CD4-positive, CD25-positive, alpha-beta regulatory T cell (primary cell): ENCODE measurements around the gene SEMA4C. TPM values are rescaled to one million over a fixed set of nuclear protein-coding genes. Genes with fewer than 3 reads are reported as not detected.

Experiments
- ATAC-seq, 2 donors: fragments of 150-1000 bp; cut with Tn5 transposase; one replicate each; pipeline ENCODE4 v1.10.0; 2021; ENCODE audit warnings: low read depth in 2 of 2, moderate number of reproducible peaks in 2 of 2, moderate library complexity in 1 of 2
- DNase-seq, 3 donors: peaks; one replicate each; pipeline versions ENCODE4 v3.0.0 to v3.0.0-alpha.2; 2012 to 2022; ENCODE audit warnings: mixed read lengths in 1 of 3
- H3K27ac ChIP-seq: one replicate; pipeline ENCODE4 v1.7.0; 2013; ENCODE audit warnings: mild to moderate bottlenecking, low read length; ENCODE audit not compliant: insufficient read depth, poor library complexity, severe bottlenecking
- H3K27me3 ChIP-seq: one replicate; pipeline ENCODE4 v1.7.0; 2013; ENCODE audit warnings: low read length; ENCODE audit not compliant: control insufficient read depth, insufficient read depth
- H3K36me3 ChIP-seq: one replicate; pipeline ENCODE4 v1.7.0; 2013; ENCODE audit warnings: mild to moderate bottlenecking, low read length, moderate library complexity; ENCODE audit not compliant: control insufficient read depth, insufficient read depth
- H3K4me1 ChIP-seq: 2 replicates; pipeline ENCODE4 v1.7.0; 2013; ENCODE audit warnings: mild to moderate bottlenecking, low read length; ENCODE audit not compliant: insufficient read depth, control insufficient read depth, poor library complexity, severe bottlenecking
- H3K4me3 ChIP-seq: one replicate; pipeline ENCODE4 v1.7.0; 2013; ENCODE audit warnings: low read depth, mild to moderate bottlenecking, low read length, moderate library complexity
- H3K9me3 ChIP-seq, 2 experiments: 1 replicate in 1 of 2; 2 replicates in 1 of 2; pipeline ENCODE4 v1.7.0; 2013; ENCODE audit warnings: low read length in 2 of 2, mild to moderate bottlenecking in 1 of 2, moderate library complexity in 1 of 2; ENCODE audit not compliant: control insufficient read depth in 2 of 2
- H3K27ac Mint-ChIP-seq, 3 donors: one replicate each; pipeline ENCODE4 v1.8.0; 2020 to 2022; ENCODE audit warnings: mild to moderate bottlenecking in 3 of 3, mixed read lengths in 3 of 3, moderate library complexity in 2 of 3
- H3K27me3 Mint-ChIP-seq: one replicate; pipeline ENCODE4 v1.8.0; 2022; ENCODE audit warnings: mild to moderate bottlenecking, mixed read lengths
- H3K36me3 Mint-ChIP-seq: one replicate; pipeline ENCODE4 v1.8.0; 2020; ENCODE audit warnings: mixed read lengths
- H3K4me1 Mint-ChIP-seq, 4 donors: one replicate each; pipeline ENCODE4 v1.8.0; 2020 to 2022; ENCODE audit warnings: mixed read lengths in 4 of 4, mild to moderate bottlenecking in 1 of 4
- H3K4me3 Mint-ChIP-seq, 4 donors: one replicate each; pipeline ENCODE4 v1.8.0; 2020 to 2022; ENCODE audit warnings: mild to moderate bottlenecking in 4 of 4, mixed read lengths in 4 of 4, moderate library complexity in 3 of 4
- H3K9me3 Mint-ChIP-seq, 7 donors: one replicate each; pipeline ENCODE4 v1.8.0; 2020 to 2022; ENCODE audit warnings: mixed read lengths in 7 of 7, mild to moderate bottlenecking in 3 of 7, moderate library complexity in 2 of 7
- polyA plus RNA-seq, 4 donors: library from polyadenylated mRNA; unstranded; fragments of 300-500 nt; fragmentation: Illumina TruSeq; gene quantifications; one replicate each; pipeline ENCODE4 v1.2.3, GENCODE V29; 2021
- total RNA-seq: library from RNA; stranded (reverse); gene quantifications from one replicate; pipeline ENCODE4 v1.2.3, GENCODE V29; 2022

Gene SEMA4C
- total and polyA plus RNA-seq, 5 donors from 2014 or later, result 1.3 to 23.3 (median 2.7) TPM

GRCh38 chr2:96881349-96882195, 11.7 kb upstream of the SEMA4C start:
- H3K27me3 ChIP-seq, result no peaks in the 10 kb centered on the region
- no peak overlapping the region for H3K27ac ChIP-seq
- H3K4me3 Mint-ChIP-seq, result no peak overlapping the region
- ATAC-seq, result no peak
- no peak for DNase-seq
- H3K9me3 ChIP-seq, result no peaks in the 10 kb centered on the region
- H3K4me3 ChIP-seq, result no peak overlapping the region
- H3K4me1 ChIP-seq, result no peaks in the 10 kb centered on the region
- no peaks in the 10 kb centered on the region for H3K36me3 ChIP-seq
- H3K27me3 Mint-ChIP-seq, result peaks cover 7% of the 10 kb centered on the region
- no peak overlapping the region for H3K27ac Mint-ChIP-seq
- no peaks in the 10 kb centered on the region for H3K9me3 Mint-ChIP-seq
- H3K4me1 Mint-ChIP-seq, result peaks cover 0 to 12% (median 0%) of the 10 kb centered on the region in 4 donors
- H3K36me3 Mint-ChIP-seq, result no peaks in the 10 kb centered on the region

- no peak overlapping the region for H3K27ac Mint-ChIP-seq
- H3K36me3 Mint-ChIP-seq, result no peaks in the 10 kb centered on the region
- H3K4me1 ChIP-seq, result no peaks in the 10 kb centered on the region
- H3K4me3 ChIP-seq, result no peak overlapping the region
- H3K27ac ChIP-seq, result no peak overlapping the region
- no peak overlapping the region for H3K4me3 Mint-ChIP-seq
- no peaks in the 10 kb centered on the region for H3K27me3 ChIP-seq
- H3K4me1 Mint-ChIP-seq, result peaks cover 0 to 8% (median 0%) of the 10 kb centered on the region in 4 donors
- H3K36me3 ChIP-seq, result no peaks in the 10 kb centered on the region
- peaks cover 7% of the 10 kb centered on the region for H3K27me3 Mint-ChIP-seq
- ATAC-seq (no peak), DNase-seq (no peak)
- no peaks in the 10 kb centered on the region for H3K9me3 Mint-ChIP-seq
- no peaks in the 10 kb centered on the region for H3K9me3 ChIP-seq
Measured at GRCh38 chr2:96880891-96881273, 11.0 kb upstream of the SEMA4C start.

GRCh38 chr2:96879545-96880040, 9.7 kb upstream of the SEMA4C start:
- no peak overlapping the region for H3K4me3 Mint-ChIP-seq
- ATAC-seq (no peak), DNase-seq (no peak)
- peaks cover 7% of the 10 kb centered on the region for H3K27me3 Mint-ChIP-seq
- Histone ChIP-seq H3K27me3 (no peaks in the 10 kb centered on the region), H3K27ac (no peak overlapping the region), H3K4me3 (no peak overlapping the region), H3K9me3 (no peaks in the 10 kb centered on the region), H3K4me1 (no peaks in the 10 kb centered on the region), H3K36me3 (no peaks in the 10 kb centered on the region)
- no peaks in the 10 kb centered on the region for H3K9me3 Mint-ChIP-seq
- H3K36me3 Mint-ChIP-seq, result no peaks in the 10 kb centered on the region
- H3K27ac Mint-ChIP-seq, result no peak overlapping the region
- peaks cover 0 to 10% (median 1%) of the 10 kb centered on the region in 4 donors for H3K4me1 Mint-ChIP-seq

GRCh38 chr2:96878796-96879544, 9.1 kb upstream of the SEMA4C start:
- Mint-ChIP-seq H3K27me3 (peaks cover 12% of the 10 kb centered on the region), H3K36me3 (no peaks in the 10 kb centered on the region), H3K27ac (no peak overlapping the region), H3K9me3 (no peaks in the 10 kb centered on the region), H3K4me3 (no peak overlapping the region), H3K4me1 (peaks cover 0 to 16% (median 7%) of the 10 kb centered on the region in 4 donors)
- Histone ChIP-seq H3K36me3 (no peaks in the 10 kb centered on the region), H3K4me1 (peaks cover 4% of the 10 kb centered on the region), H3K4me3 (no peak overlapping the region), H3K9me3 (no peaks in the 10 kb centered on the region), H3K27ac (no peak overlapping the region), H3K27me3 (no peaks in the 10 kb centered on the region)
- ATAC-seq, result no peak
- no peak for DNase-seq

- no peak for ATAC-seq
- Mint-ChIP-seq H3K4me3 (no peak overlapping the region), H3K27ac (no peak overlapping the region)
Measured at GRCh38 chr2:96878171-96878570, 8.3 kb upstream of the SEMA4C start.

GRCh38 chr2:96877631-96878092, 7.8 kb upstream of the SEMA4C start:
- Mint-ChIP-seq H3K4me1 (peaks cover 0 to 29% (median 7%) of the 10 kb centered on the region in 4 donors), H3K27ac (no peak overlapping the region), H3K4me3 (no peak overlapping the region), H3K36me3 (no peaks in the 10 kb centered on the region), H3K27me3 (peaks cover 20% of the 10 kb centered on the region), H3K9me3 (no peaks in the 10 kb centered on the region)
- Histone ChIP-seq H3K4me3 (no peak overlapping the region), H3K27ac (no peak overlapping the region), H3K36me3 (no peaks in the 10 kb centered on the region), H3K4me1 (peaks cover 9% of the 10 kb centered on the region), H3K9me3 (no peaks in the 10 kb centered on the region), H3K27me3 (no peaks in the 10 kb centered on the region)
- ATAC-seq (no peak), DNase-seq (no peak)

More at GRCh38 chr2:96878171-96878570, 8.3 kb upstream of the SEMA4C start:
- DNase-seq, result no peak
- H3K36me3 Mint-ChIP-seq, result no peaks in the 10 kb centered on the region
- no peaks in the 10 kb centered on the region for H3K9me3 Mint-ChIP-seq
- H3K36me3 ChIP-seq, result no peaks in the 10 kb centered on the region
- no peak overlapping the region for H3K27ac ChIP-seq
- no peaks in the 10 kb centered on the region for H3K9me3 ChIP-seq
- H3K4me1 ChIP-seq, result peaks cover 9% of the 10 kb centered on the region
- H3K27me3 Mint-ChIP-seq, result peaks cover 15% of the 10 kb centered on the region
- H3K27me3 ChIP-seq, result no peaks in the 10 kb centered on the region
- H3K4me1 Mint-ChIP-seq, result peaks cover 0 to 24% (median 7%) of the 10 kb centered on the region in 4 donors
- no peak overlapping the region for H3K4me3 ChIP-seq

- Histone ChIP-seq H3K27me3 (no peaks in the 10 kb centered on the region), H3K4me3 (no peak overlapping the region), H3K4me1 (peaks cover 9% of the 10 kb centered on the region), H3K36me3 (no peaks in the 10 kb centered on the region), H3K27ac (no peak overlapping the region), H3K9me3 (no peaks in the 10 kb centered on the region)
- peaks cover 0 to 32% (median 7%) of the 10 kb centered on the region in 4 donors for H3K4me1 Mint-ChIP-seq
- peaks cover 23% of the 10 kb centered on the region for H3K27me3 Mint-ChIP-seq
- ATAC-seq (no peak), DNase-seq (no peak)
- no peaks in the 10 kb centered on the region for H3K36me3 Mint-ChIP-seq
- H3K9me3 Mint-ChIP-seq, result no peaks in the 10 kb centered on the region
- no peak overlapping the region for H3K27ac Mint-ChIP-seq
- H3K4me3 Mint-ChIP-seq, result no peak overlapping the region
Measured at GRCh38 chr2:96877042-96877451, 7.2 kb upstream of the SEMA4C start.
